ELR (cell line): ENCODE data around the gene PPP5C.
"Not testable (repeated sequence)": the region's sequence is repeated elsewhere in the genome, so short reads cannot be mapped to it uniquely, and the experiment has no call there.

ENCODE experiments used
- DNase-seq: peaks from one replicate; pipeline ENCODE4 v3.0.0-alpha.2; 2015; ENCODE audit warnings: low read depth

PPP5C gene

GRCh38 chr19:46365561-46365960 lies 18.7 kb downstream of the PPP5C start:
- DNase-seq = no peak

- no peak for DNase-seq
Measured at GRCh38 chr19:46366620-46367292, 19.9 kb downstream of the PPP5C start.

DNA sequence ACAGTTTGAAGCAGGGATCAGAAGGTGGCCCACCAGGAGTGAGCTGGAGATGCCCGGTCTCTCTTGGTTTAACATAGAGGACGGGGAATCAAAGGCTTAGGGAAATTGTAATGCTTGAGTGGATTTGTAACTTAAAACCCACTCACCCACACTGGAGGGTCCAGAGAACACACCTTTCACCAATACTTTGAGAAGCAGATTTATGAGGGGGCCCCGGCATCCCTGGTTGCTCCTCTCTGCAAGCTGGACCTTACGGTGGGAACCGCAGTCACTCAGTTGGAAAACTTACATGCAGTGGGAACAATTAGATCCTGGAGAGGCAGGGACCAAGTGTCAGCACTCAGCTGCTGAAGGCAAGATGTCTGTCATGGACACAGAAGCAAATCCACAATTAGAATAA lies 20.5 kb downstream of the PPP5C start:
- DNase-seq = no peak

GRCh38 chr19:46368116-46368515 lies 21.2 kb downstream of the PPP5C start:
- DNase-seq = no peak

DNA sequence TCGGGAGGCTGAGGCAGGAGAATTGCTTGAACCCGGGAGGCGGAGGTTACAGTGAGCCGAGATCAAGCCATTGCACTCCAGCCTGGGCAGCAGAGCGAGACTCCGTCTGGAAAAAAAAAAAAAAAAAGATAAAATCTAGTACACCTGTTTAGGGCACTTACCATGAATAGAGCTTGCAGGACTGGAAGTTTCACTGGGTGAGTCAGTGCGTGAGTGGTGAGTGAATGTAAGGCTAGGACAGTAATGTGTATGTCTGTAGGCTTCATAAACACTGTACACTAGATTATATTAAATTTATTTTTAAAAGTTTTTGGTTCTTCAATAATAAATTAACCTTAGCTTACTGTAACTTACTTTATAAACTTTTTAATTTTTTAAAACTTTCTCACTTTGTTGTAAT lies 22.9 kb downstream of the PPP5C start:
- DNase-seq = no peak

DNA sequence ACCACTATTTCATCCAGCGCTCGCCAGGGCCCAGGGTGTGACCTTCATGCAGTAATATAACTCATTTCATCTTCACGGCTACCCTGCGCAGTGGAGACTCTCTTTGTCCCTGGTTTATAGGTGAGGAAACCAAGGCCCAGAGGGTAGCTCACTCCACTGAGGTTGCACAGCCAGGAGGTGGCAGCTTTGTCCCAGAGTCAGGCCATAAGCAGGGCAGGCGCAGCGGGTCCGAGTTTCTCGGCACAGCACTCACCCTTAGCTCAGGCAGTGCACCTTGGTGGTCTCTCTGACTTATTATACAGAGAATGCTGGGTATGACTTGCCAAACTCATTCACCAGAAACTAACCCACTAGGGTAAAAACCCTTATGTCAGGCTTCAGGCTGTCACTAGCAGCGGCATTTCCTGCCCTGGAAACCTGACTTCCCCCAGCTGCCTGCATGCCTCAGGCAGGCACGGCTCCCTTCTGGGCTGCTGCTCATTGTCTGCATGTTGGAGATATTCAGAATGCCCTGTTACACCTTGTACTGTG lies 24.5 kb downstream of the PPP5C start:
- DNase-seq = no peak

DNA sequence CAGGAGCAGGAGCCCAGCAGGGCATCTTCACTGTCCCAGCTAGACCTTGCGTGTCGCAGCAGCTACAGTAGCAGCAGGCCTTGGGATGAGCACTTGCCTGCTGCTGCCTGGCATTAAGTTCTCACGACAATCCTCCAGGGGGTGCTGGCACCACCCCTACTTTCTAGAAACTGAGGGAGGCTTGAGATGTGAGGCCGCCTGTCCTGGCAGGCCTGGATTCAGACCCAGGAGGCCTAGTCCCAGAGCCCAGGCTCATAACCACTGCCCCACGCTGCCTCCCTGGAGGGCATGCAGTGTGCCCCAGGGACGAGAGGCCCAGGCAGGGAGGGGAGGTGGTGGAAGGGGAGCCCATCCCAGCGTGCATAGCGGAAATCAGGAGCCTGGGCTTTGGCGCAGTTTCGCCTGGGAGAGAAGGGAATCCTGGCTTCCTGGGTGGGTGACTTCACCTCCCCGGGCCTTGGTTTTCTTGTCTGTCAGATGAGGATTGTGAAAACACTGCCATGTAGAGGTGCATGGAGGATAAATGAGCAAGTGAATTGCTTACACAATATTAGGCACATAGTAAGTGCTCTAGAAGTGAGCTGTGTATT lies 26.1 kb downstream of the PPP5C start:
- no peak for DNase-seq

DNA sequence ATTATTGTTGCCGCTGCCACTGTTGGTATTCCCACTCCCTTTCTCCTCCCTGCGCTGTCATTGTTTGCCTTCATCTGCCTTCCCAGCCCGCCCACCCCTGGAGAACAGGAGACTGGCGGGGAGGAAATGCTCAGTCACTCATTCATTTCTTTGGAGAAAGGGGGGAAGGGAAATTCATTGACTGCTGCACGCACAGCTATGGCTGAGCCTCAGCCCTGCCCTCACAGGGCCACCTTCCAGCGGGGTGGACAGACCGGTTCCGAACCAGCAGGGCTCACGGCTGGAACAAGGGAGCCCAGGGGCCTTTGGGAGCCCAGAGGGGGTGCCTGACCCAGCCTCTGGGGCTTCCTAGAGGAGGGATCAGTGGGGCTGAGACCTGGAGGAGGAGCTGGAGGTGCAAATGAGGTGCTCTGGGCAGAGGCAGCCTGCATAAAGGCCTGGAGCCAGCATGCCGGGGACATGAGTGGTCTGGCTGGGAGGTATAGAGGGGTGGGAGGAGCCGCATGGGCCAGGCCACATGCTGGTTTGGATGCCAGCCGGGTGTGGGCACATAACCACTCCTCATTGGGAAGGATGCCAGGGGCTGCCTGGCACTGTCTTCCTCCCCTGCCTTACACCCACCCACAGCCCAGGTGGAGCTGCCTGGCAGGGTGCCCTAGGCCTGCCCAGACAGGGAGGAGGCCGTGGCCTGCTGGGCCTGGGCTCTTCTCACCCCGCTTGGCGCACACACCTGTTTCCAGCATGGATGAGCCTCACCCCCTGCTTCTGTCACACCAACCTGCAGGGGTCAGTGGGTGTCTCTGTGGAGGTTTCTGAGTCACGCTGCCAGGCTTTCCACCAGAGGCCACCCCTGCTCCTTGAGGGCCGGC lies 26.8 kb downstream of the PPP5C start:
- peak; percentile 31 for DNase-seq

GRCh38 chr19:46374536-46375475 lies 27.9 kb downstream of the PPP5C start:
- no peak for DNase-seq

DNA sequence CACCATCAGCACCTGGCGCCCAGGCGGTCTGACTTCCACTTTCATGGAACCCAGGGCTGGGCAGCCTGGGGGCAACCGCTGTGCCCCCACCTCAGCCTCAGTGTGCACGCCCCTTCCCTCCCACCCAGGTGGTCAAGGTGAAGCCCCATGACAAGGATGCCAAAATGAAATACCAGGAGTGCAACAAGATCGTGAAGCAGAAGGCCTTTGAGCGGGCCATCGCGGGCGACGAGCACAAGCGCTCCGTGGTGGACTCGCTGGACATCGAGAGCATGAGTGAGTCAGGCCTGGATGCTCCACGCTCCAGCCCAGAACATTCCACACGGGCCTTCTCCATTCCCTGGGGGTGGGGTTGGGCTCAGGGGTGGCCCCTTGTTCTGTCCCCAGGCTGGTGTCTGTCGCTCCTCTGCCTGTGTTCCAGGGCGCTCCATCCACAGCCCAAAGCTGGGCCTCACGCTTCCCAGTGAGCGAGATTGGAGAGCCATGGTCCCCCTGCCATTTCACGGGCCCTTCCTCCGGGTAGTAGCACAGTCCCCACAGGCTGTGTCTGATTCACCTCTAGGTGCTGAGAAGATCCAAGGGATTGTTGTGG lies 28.7 kb downstream of the PPP5C start:
- DNase-seq = not testable (repeated sequence)

GRCh38 chr19:46376241-46377153 lies 29.6 kb downstream of the PPP5C start:
- DNase-seq = no peak

DNA sequence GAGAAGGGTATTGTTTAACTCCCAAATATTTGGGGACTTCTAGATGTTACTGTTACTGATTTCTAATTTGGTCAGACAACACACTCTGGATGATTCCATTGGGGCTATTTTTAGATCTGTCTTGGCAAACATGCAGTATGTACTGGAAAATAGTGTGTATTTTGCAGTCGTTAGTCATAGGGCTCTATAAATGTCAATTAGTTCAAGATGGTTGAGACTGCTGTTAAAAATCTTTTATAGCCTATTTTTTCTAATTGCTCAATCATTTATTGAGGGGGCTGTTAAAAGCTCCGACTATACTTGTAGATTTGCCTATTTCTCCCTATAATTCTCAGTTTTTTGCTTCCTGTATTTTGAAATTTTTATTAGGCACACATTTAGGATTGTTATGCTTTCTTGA lies 31.4 kb downstream of the PPP5C start:
- no peak for DNase-seq

GRCh38 chr19:46380690-46381089 lies 33.8 kb downstream of the PPP5C start:
- DNase-seq = no peak

DNA sequence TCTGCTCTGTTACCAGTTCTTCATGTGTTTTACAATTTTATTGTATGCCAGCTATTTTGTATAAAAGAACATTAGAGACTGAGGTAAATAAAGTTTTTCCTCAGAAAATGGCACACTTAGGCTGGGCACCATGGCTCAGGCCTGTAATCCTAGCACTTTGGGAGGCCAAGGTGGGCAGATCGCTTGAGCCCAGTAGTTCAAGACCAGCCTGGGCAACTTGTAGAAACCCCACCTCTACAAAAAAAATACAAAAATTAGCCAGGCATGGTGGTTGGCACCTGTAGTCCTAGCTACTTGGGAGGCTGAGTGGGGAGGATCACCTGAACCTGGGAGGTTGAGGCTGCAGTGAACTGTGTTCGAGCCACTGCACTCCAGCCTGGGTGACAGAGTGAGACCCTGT lies 34.5 kb downstream of the PPP5C start:
- no peak for DNase-seq

GRCh38 chr19:46381756-46382345 lies 35.0 kb downstream of the PPP5C start:
- DNase-seq = no peak

DNA sequence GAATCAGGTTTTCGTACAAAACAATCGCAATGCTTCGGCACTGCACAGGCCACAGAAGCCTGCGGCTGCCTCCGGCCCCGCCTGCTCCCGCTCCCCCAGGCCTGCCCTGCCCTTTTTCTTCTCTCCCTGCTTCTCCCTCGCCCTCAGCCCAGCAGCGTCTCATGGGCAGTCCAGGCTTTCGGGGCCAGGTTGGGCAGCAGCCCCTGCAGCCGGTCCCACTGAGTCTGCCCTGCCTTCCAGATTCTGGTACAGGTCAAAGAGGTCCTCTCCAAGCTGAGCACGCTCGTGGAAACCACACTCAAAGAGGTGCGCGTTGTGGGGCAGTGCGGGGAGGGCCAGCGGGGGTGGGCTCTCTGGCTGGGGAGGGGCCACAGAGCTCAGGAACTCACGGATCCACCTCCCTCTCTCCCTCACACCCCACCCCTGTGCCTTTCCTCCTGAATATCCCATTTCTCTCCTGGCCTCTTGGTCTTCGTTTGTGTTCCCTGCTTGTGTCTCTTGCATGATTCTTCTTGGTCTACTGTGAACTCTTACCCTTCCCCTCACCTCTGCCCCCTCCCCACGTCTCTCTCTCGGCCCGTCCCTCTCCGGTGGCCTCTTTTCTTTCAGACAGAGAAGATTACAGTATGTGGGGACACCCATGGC lies 36.4 kb downstream of the PPP5C start:
- no peak for DNase-seq

GRCh38 chr19:46383846-46384245 lies 37.0 kb downstream of the PPP5C start:
- no peak for DNase-seq

DNA sequence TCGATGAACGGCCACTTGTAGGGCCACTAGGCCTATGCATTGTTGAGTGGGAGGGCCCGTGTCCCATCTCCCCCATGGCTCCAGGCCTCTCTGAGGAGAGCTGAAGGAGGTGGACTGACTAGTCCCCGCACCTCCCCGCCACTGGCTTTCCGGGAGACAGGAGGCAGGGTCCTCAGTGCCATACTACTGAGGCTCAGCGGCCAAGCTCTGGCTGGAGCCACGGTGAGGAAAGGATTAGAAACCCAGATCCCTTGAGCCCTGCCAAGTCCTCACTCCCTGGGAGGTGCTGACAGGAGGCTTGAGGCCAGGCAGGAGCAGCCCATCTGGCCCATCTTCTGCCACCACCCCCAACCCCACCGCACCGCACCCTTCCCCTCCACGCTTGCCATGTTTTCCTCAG lies 37.5 kb downstream of the PPP5C start:
- no peak for DNase-seq

GRCh38 chr19:46385636-46386035 lies 38.7 kb downstream of the PPP5C start:
- no peak for DNase-seq
